HG03039 (cell line): ENCODE results near the gene MB.

Experiments
- ATAC-seq: cut with Tn5 transposase; IDR thresholded peaks from one replicate; pipeline ENCODE4 v1.9.1; 2021; ENCODE audit warnings: mild to moderate bottlenecking, moderate library complexity; ENCODE audit not compliant: unreplicated experiment

MB gene

GRCh38 chr22:35618427-35619223, 1.5 kb upstream of the MB start:
- ATAC-seq = no peak

GRCh38 chr22:35616043-35616442, 1.1 kb downstream of the MB start:
- ATAC-seq = no peak

- no peak for ATAC-seq
Measured at GRCh38 chr22:35615156-35615555, 2.0 kb downstream of the MB start.

GRCh38 chr22:35614404-35614803, 2.7 kb downstream of the MB start:
- no peak for ATAC-seq

- ATAC-seq = no peak
Measured at GRCh38 chr22:35612903-35613302, 4.2 kb downstream of the MB start.

GRCh38 chr22:35611891-35612576, 5.1 kb downstream of the MB start:
- ATAC-seq = no peak

GRCh38 chr22:35611200-35611890, 5.8 kb downstream of the MB start:
- ATAC-seq = no peak

- no peak for ATAC-seq
Measured at GRCh38 chr22:35610741-35611140, 6.4 kb downstream of the MB start.

- ATAC-seq = no peak
Measured at GRCh38 chr22:35609761-35610160, 7.4 kb downstream of the MB start.

GRCh38 chr22:35609261-35609660, 7.9 kb downstream of the MB start:
- ATAC-seq = no peak

- no peak for ATAC-seq
Measured at GRCh38 chr22:35608088-35608487, 9.0 kb downstream of the MB start.

GRCh38 chr22:35606916-35607315, 10.2 kb downstream of the MB start:
- ATAC-seq = no peak

GRCh38 chr22:35605851-35606481, 11.2 kb downstream of the MB start:
- no peak for ATAC-seq

GRCh38 chr22:35605369-35605680, 11.8 kb downstream of the MB start:
- ATAC-seq = no peak

- no peak for ATAC-seq
Measured at GRCh38 chr22:35604621-35605368, 12.3 kb downstream of the MB start.

GRCh38 chr22:35601743-35602615, 15.2 kb downstream of the MB start:
- ATAC-seq = no peak

GRCh38 chr22:35601013-35601580, 16.0 kb downstream of the MB start:
- ATAC-seq = no peak

GRCh38 chr22:35600476-35600875, 16.7 kb downstream of the MB start:
- ATAC-seq = no peak

- ATAC-seq = no peak
Measured at GRCh38 chr22:35599364-35599763, 17.8 kb downstream of the MB start.

- ATAC-seq = no peak
Measured at GRCh38 chr22:35598396-35598710, 18.8 kb downstream of the MB start.
